ENCODE measurements around the gene ZGLP1. TPM values are rescaled to one million over a fixed set of nuclear protein-coding genes. Genes with fewer than 3 reads are reported as not detected.

Gene ZGLP1
- total RNA-seq, 1 donor from 2014 or later: 3.4 TPM

DNA sequence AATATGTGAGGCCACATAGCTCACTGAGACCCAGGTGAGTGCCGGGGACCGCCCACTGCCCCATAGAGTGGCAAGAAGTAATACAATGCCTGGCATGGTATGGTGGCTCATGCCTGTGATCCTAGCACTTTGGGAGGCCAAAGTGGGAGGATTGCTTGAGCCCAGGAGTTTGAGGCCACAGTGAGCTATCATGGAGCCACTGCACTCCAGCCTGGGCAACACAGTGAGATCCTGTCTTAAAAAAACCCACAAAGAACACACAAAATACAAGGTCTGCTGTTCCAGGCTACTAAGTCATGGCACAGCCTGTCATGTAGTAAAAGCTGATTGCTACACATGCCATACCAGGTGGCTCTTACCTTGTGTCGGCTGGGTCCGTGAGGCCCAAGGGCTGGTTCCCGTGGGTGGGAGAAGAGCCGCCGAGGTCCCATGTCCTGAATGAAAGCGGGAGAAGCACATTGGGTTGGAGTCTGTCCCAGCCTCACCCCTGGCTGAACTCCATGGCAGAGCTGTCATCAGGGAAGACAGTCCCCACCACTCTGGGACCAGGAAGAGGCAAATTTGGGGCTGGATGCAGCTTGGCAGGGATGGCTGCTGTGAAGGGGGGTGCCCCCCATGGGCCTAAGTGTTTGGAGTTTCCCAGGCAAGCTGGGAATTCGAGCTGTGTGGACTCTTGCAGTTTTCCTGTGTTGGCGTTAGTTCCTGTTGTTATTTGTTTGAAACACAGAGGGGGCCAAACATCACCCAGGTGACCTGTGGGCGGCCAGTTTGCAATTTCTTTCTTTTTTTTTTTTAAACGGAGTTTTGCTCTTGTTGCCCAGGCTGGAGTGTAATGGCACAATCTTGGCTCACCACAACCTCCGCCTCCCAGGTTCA is 9.4 kb upstream of the ZGLP1 start:
- no peak overlapping the region for H3K4me3 ChIP-seq (ENCODE audit: insufficient read depth, low read depth, low read length)
- peaks cover 14% of the 10 kb centered on the region for H4K20me1 ChIP-seq (ENCODE audit: insufficient read depth, low read length)
- Mint-ChIP-seq H3K9me3 (ENCODE audit: unreplicated experiment) (no peaks in the 10 kb centered on the region), H3K36me3 (ENCODE audit: low read depth, unreplicated experiment) (peaks cover 14% of the 10 kb centered on the region), H3K4me3 (ENCODE audit: unreplicated experiment) (no peak overlapping the region), H3K27ac (ENCODE audit: unreplicated experiment) (no peak overlapping the region), H3K27me3 (ENCODE audit: low read depth, unreplicated experiment) (no peaks in the 10 kb centered on the region), H3K4me1 (ENCODE audit: low read depth, unreplicated experiment) (peaks cover 6% of the 10 kb centered on the region)
- H2AFZ ChIP-seq (ENCODE audit: low read depth, low read length): no peak overlapping the region
- peaks cover 6% of the 10 kb centered on the region for H3K79me2 ChIP-seq (ENCODE audit: insufficient read depth, low read length)
- peaks cover 12% of the 10 kb centered on the region for H3K36me3 ChIP-seq (ENCODE audit: insufficient read depth, low read length)
- H3K27ac ChIP-seq (ENCODE audit: low read depth, low read length): no peak overlapping the region
- H3K4me1 ChIP-seq (ENCODE audit: insufficient read depth, low read length): no peaks in the 10 kb centered on the region
- DNase-seq (ENCODE audit: low read depth) (no peak), FAIRE-seq (no peak)
- no peaks in the 10 kb centered on the region for H3K9me3 ChIP-seq (ENCODE audit: insufficient read depth, low read depth, low read length)
- H3K9ac ChIP-seq (ENCODE audit: low read length): no peak overlapping the region
- H3K4me2 ChIP-seq (ENCODE audit: low read length): no peak overlapping the region
- H3K27me3 ChIP-seq (ENCODE audit: insufficient read depth, low read length): no peaks in the 10 kb centered on the region
- TF ChIP-seq EZH2 (IDR thresholded peaks at IDR 0.05; ENCODE audit: insufficient read depth, low read length) (no peak), CTCF (IDR thresholded peaks at IDR 0.05; ENCODE audit: insufficient read depth, low read depth, low read length) (no peak)

- peaks cover 6% of the 10 kb centered on the region for H3K79me2 ChIP-seq (ENCODE audit: insufficient read depth, low read length)
- H3K36me3 ChIP-seq (ENCODE audit: insufficient read depth, low read length): peaks cover 12% of the 10 kb centered on the region
- H3K27me3 ChIP-seq (ENCODE audit: insufficient read depth, low read length): no peaks in the 10 kb centered on the region
- H3K9me3 ChIP-seq (ENCODE audit: insufficient read depth, low read depth, low read length): no peaks in the 10 kb centered on the region
- H3K27ac ChIP-seq (ENCODE audit: low read depth, low read length): no peak overlapping the region
- Mint-ChIP-seq H3K36me3 (ENCODE audit: low read depth, unreplicated experiment) (peaks cover 11% of the 10 kb centered on the region), H3K27ac (ENCODE audit: unreplicated experiment) (no peak overlapping the region), H3K4me1 (ENCODE audit: low read depth, unreplicated experiment) (peaks cover 6% of the 10 kb centered on the region), H3K4me3 (ENCODE audit: unreplicated experiment) (no peak overlapping the region), H3K9me3 (ENCODE audit: unreplicated experiment) (no peaks in the 10 kb centered on the region), H3K27me3 (ENCODE audit: low read depth, unreplicated experiment) (no peaks in the 10 kb centered on the region)
- peaks cover 8% of the 10 kb centered on the region for H4K20me1 ChIP-seq (ENCODE audit: insufficient read depth, low read length)
- no peak overlapping the region for H3K9ac ChIP-seq (ENCODE audit: low read length)
- FAIRE-seq (no peak), DNase-seq (ENCODE audit: low read depth) (no peak)
- TF ChIP-seq CTCF (IDR thresholded peaks at IDR 0.05; ENCODE audit: insufficient read depth, low read depth, low read length): no peak
- no peak for TF ChIP-seq EZH2 (IDR thresholded peaks at IDR 0.05; ENCODE audit: insufficient read depth, low read length)
- H3K4me1 ChIP-seq (ENCODE audit: insufficient read depth, low read length): no peaks in the 10 kb centered on the region
- no peak overlapping the region for H3K4me2 ChIP-seq (ENCODE audit: low read length)
- no peak overlapping the region for H2AFZ ChIP-seq (ENCODE audit: low read depth, low read length)
- no peak overlapping the region for H3K4me3 ChIP-seq (ENCODE audit: insufficient read depth, low read depth, low read length)
These were observed 8.3 kb upstream of the ZGLP1 start for GRCh38 chr19:10317857-10318462.

All from astrocyte (in vitro differentiated cells and primary cell).